HK-2 (cell line): ENCODE measurements around the gene PLA2G4B.

ENCODE experiments used
- DNase-seq: peaks from one replicate; pipeline ENCODE4 v3.0.0-alpha.2; 2018; ENCODE audit not compliant: unreplicated experiment

Gene PLA2G4B

DNA sequence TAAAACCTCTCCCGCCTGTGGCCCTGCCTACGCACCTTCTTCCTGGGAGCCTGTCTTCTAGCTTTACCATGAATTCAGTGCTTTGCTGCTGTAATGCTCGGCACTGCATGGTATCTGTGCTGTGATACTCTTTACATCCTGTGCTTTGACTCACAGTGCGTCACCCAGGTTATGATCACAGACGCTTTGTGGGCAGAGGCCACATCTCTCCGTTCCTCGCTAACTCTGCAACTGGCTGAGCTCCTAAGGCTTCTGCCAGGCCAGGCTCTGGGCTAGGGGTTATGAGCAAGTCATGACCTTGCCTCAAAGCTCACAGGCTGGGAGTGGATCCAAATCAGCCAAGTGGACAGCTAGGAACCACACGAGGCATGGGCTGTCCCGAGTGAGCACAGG, 32.0 kb downstream of the PLA2G4B start:
- DNase-seq: peak; percentile 77

DNA sequence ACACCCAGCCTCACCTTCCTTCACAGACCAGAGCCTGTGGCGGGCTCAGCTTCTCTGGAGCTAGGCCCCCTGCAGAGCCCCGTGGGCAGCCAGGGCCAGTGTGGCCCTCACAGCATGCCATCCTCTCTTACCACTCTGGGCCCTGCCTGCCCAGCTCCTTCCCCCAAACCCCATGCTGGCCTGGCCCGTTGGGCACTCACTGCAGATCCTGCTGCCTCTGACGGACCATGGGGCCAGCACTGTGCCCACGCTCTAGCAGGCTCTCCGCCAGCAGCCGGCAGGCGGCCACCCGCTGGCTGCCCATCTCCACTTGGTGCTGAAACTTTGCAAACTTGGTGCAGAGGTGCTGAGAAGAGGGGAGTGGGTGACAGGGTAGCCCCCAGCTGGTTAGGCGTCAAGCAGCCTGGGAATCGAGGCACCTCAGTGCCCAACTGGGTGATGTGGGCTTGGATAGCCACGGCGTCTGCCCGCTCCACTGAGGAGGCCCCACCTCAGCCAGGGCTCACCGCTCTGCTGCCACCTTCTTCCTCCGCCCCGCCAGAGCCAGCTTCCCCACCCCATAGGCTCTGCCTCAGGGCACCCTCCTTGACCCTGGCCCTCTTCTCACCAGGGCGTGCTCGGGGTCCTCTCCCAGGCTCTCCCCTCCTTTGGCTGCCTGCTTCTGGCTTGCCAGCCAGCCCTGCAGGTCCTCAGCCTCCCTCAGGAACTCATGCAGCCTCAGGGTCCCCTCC, 32.7 kb downstream of the PLA2G4B start:
- DNase-seq: no peak

DNA sequence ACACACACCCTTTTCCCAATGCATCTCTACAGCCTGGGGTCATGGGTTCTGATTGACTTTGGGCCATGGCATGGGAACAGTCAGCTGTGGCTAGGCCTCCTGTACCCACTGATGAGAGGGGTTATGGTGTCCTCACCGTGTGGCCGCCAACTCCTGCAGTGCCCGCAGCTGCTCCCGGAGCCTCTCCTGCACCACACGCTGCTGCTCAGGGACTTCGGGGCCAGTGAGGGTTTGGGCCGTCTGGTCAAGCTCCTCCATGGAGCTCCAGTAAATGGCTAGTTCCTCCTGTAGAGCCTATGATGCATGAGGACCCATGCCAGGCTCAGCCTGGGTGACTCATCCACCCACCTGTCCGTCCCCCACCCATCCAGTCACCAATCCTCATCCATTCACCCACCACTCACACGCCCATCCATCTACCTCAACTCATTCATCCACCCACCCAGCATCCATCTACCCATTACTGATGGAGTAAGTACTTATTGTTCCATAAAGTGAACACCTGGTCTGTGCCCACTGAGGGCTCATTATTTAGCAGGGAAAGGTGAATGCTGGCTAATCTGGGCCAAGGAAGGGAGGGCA, 33.6 kb downstream of the PLA2G4B start:
- no peak for DNase-seq

DNA sequence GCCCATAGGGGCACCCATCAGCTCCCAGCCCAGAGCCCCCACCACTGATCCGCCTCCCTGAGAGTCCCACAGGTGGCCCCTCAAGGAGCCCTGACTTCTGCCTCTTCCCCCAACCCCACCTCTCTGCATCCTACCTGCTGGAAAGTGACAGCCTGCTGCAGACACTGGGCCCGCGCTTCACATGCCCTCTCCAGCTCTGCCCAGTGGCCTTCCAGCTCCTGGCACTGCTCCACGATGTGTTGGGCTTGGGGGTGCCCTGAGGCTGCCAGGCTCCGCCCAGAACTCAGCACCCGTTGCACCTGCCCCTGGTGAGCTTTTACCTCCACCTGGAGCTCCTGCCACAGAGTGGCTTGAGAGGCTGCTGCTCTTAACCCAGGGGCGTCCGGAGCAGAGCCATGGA, 35.1 kb downstream of the PLA2G4B start:
- DNase-seq: no peak

DNA sequence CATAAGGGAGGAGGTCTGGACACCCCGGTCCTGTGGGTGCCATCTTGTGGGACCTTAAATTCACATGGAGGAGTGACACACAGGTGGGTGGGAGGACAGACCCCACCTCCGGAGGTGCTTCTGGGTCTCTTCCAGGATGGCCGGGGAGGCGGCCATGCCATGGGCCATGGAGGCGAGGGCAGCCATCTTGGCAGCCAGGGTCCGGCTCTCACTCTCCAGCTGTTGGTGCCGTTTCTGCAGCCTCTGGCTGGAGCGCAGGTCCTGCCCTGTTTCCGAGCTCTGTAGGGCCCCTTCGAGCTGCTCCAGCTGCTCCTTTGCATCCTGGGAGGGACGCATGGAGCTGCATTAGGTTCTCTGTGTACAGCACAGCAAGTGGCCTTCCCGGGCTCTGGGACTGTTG, 36.1 kb downstream of the PLA2G4B start:
- DNase-seq: no peak

DNA sequence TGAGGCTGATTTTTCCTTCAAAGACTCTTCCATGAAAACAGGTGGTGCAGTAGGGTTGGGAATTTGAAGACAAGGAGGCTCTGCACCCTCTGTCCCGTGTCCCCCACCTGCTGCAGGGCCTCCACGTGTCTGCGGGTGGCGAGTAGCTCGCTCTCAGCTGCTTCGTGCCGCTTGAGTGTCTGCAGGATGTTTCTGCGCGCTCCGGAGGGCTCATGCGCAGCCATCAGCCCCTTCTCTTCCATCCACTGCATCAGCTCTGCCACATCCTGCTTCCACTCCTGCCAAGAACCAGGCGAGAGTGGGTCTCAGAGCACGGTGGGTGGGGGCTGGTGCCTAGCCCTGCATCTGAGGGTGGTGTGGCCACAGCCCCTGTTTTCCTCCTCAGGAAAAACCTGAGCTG, 37.4 kb downstream of the PLA2G4B start:
- no peak for DNase-seq

DNA sequence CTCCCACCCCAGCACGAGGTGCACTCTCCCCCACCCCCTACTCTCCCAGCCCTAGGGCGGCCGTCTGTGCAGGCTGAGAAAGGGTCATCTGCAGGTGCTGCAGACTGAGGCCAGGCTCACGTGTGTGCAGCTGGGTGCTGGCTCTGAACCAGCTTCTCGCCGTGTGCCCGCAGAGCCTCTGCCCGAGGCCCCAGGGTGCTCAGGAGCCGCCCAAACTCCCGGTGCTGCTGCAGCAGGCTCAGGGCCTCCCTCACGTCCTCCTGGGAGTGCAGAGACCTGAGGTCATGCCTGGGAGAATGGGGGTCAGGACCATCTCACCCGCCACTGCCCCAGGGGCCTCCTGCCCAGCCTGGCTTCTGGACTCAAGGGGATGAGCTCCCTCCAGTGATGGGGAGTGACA, 38.0 kb downstream of the PLA2G4B start:
- no peak for DNase-seq

DNA sequence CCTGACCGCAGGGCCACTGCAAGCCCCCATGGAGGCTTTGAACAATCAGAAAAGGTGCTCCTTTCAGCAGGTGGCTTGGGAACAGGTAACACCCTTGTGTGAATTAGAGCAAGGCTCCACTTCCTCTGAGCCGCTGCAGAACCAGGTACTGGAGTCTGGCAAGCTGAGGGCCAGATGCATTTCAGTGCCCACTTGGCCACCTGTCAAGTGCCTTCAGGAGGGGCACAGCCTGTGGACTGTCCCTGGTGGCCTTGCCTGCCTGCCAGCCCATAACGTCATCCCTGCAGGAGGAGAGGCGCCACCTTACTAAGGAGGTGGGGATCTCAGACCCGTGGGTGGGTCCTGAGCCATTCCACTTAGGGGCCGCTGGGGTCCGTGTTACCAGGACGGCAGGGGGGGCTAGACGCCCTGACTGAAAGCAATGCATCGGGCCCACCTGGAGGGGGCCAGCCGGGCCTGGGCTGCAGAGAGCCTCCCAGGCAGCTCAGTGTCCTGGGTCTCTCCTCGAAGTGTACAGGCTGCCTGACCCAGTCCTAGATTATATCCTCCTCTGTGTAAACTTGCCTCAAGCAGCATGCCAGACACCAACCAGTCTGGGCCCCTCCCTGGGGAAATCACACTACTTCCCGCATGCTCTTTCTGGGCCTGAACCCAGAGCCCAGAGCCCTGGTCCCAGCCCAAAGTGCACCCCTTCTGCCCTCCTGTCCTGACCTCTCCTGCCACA, 39.1 kb downstream of the PLA2G4B start:
- no peak for DNase-seq

DNA sequence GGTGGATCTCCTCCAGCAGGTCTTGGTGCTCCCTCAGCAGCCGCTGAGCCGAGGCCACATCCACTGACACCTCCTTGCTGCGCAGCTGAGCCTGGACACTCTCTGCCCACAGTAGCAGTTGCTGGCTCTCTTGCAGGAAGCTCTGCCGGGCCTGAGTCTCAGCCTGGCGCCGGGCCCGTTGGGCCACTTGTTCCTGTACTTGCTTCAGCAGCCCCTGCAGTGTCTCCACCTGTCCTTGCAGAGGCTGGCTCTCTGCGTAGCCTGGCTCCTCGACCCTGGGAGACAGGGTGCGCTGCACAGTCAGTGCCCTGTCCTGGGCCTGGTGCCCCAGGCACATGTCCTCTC, 39.7 kb downstream of the PLA2G4B start:
- DNase-seq: no peak

DNA sequence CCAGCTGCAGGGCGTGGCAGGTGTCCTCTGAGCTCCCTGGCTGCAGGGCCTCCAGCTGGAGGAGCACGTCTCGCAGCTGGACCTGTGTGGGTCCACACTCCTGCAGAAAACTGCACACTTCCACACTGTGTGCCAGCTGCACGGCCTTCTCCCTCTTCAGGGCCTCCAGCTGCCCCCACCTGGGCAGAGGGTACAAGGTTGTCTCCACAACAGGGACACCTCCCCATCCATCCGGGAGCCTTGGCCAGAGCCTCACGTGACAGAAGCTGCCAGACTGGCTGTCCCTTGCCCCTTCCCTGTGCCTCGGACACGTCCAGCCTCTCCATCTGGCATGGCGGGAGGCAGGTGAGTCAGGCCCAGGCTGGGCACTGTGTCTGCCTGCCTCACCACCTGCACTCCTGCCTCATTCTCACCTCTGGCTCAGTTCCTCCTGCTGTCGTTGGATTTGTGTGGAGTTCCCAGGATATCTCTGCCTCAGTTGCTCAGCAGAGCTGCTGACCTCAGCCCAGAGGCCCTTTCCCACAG, 40.7 kb downstream of the PLA2G4B start:
- DNase-seq: no peak

DNA sequence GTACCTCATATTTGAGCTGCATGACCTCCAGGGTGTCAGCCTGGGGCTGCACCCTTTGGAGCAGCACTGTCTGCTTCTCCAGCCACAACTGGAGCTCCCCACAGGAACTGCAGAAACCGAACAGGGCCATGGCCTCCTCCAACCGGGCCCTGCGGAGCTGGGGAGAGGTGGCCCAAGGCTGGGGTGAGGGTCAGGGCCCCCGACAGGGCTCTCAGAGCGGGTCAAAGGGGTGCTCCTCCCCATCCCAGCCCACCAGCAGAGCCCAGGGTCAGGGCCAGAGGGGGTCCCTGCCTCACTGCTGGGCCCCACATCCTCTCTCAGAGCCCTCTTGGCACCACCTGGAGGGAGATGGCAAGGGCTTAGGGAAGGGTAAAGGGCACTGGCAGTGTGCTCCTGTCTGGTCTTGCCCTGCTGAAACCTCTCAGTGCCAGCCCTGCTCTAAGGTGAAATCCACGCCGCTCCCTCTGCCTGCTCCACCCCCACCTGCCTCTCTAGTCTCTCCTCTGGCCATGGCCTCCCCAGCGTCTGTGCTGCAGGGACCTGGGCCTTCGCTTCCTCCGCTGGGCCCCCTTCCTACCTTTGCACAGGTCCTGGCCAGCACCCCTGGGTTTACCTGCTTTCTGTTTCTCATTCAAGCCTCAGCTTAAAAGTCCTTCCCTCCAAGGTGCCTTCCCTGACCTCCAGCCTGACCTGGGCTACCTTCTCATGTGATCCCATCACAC, 41.7 kb downstream of the PLA2G4B start:
- DNase-seq: no peak

DNA sequence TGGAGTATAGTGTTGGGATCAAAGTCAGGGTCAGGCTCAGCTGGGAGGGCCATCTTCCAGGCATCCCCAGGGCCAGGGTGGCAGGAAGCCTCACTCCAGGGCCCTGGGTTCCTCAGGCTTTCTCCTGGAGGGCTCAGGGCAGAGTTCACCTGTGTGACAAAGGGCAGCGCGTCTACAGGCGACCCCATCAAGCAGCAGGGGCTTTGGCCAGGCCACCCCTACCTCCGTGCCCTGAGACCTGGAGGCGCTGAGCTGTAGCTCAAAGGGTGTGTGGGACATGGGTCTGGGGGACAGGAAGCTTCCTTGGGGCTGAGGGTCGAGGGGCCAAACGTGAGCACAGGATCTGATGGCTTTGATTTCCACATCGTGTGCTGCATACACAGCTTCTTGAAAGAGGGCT, 42.4 kb downstream of the PLA2G4B start:
- no peak for DNase-seq

DNA sequence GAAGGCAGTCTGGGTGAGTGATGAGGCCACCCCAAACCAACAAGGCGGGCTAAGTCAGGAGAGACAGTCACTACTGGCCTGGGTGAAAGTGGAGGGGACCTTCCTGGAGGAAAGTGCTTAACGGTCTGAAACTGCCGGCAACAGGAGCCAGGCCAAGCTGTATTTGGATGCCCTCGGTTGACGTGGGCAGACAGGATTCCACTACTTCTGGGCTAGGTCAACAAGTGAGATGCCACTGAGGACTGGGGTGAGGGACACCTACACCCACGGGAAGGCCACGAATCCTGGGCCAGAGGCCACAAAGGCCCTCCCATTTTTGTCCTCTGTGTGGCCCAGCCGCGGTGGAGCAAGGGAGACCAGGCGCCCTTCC, 42.9 kb downstream of the PLA2G4B start:
- DNase-seq: no peak

DNA sequence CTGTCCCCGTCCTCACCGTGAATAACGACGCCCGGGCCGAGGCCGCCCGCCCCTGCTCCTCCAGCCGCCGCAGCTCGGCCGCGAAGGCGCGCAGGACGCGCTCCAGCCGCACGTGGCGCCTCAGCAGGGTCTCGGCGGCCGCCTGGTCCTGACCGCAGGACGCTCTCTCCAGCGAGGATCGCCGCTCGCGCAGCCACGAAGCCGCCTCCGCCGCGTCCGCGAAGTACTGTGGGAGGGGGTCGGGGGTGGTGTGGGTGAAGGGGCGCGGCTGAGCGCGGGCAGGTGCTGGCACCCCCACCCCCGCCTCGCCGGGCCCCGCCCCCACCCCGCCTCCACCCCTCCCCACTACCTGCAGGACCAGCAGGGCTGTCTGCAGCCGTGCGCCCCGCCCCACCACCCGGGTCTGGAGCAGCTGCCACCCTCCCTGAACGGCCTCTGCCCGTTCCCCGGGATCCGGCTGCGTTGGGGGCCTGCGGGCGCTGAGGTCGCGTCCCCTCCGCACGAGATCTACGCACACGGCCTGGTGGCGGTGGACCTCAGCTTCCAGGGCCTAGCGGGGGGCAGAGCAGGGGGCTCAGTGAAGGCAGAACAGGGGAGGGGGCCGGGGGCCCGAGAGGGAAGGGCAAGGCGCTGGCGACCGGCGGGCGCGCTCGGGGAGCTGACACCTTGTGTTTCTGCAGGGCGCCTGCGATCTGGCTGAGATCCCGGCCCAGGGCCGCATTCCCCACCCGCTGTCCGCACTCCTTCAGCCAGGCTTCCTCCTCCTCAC, 43.5 kb downstream of the PLA2G4B start:
- DNase-seq: no peak

DNA sequence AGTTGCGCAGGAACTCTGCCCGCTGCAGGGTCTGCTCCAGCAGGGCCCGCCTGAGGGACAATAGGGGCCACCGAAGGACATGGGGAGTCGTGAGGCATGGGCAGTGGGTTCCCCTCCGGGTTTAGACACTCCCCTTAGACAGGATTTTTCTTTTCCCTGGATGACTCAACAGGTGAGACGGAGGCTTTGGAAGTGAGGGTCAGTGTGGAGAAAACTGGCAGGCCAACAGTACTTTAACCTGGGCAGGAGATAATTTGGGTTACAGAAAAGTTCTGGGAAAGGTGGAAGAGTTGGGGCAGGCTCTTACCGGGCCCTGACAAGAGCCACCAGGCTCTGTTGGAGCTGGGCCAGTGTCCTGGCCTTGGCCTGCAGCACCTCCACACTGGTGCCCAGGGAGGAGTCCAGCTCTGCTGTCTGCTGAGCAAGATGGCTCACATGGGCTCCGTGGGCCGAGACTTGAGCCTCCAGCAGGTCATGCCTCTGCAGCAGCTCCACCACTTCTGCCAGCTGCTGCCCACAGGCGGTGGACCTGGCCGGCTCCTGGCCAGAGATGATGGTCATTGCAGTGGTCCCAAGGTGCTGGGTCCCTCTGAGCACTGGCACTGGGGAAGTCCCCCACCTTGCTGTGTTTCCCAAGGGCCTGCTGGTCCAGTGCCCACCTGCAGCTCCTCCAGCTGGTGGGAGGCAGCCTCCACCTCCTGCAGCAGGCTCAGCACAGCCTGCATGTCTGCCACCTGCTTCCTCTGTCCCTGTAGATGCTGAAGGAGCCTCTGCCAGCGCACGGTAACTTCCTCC, 44.2 kb downstream of the PLA2G4B start:
- DNase-seq: no peak

DNA sequence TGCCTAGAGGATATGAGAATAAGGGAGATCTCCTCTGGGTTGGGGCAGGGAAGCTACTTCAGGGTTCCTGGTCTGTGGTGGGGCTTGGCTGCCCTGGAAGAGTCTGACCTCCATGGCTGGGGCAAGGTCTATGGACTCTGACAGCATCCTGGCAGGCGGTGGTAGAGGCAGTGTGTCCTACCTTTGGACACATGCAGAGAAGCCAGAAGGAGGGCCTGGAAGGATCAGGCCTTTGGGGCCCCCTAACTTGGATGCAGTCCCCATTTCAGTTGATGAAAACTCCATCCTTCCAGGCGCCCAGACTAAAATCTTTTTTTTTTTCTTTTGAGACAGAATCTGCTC, 44.8 kb downstream of the PLA2G4B start:
- no peak for DNase-seq

DNA sequence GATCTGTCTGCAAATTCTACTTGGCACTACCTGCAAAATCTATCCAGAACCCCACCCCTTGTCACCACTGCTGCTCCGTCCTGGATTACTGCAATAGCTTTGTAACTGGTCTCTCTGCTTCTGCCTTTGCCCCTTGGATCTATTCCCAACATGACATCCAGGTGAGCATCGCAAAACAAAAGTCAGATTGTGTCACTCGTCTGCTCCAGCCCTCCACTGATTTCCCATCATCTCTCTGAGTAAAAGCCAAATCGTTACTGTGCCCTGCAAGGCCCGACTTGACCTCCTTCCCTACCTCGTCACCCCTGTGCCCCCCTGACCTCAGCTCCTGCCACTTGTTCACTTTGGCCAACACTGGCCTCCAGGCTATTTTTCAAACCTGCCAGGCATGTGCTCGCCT, 45.8 kb downstream of the PLA2G4B start:
- no peak for DNase-seq

DNA sequence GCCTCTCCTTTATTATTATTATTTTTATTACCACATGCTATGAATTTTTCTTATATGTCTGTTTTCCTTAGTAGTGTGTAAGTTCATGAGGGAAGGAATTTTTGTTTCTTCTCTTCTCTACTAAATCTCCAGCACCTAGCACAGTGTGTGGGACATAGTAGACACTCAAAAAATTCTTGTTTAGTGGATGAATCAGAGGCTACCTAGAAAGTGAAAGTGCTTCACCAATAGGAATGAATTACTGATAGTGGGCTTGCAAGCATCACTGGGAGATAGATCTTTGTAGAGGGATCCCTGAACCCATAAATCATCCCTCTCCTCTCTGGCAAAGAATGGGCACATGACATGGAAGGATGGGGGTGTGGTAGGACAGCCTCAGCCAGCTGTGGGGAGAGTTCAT, 46.7 kb downstream of the PLA2G4B start:
- DNase-seq: no peak

DNA sequence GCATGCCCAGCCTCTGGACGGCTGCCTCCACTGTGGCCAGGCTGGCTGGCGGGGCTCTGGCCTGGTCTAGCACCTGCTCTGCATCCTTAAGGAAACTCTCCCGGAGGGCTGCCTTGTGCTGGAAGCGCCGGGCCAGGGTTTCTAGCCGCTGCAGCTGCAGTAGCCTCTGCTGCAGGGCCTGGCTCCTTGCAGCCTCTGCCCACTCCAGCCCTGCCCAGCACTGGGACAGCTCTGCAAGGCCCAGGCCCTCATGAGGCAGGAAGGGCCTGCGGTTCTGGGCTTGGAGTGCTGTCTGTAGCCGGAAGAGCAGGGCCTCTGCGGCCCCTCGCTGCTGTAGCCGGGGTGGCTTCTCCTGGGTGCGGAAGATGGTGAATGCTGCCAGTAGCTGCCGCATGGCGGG, 47.2 kb downstream of the PLA2G4B start:
- no peak for DNase-seq

DNA sequence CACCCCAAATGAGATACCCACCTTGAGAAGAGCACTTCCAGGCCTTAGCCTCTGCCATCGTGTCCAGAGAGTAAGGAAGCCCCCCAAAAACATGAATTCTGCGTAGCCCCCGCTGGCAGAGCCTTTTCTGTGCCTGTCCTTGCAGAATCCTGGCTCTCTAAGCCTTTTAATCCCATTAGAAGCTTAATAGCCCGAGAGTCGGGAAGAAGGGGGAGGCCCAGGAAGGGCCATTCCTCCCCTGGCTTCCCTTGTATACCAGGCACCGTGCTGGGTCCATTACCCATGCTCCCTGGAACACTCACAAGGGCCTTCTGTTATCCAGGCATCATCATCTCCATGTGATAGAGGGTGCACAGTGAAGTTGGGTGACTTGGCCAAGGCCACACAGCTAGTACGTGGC, 48.1 kb downstream of the PLA2G4B start:
- DNase-seq: no peak

DNA sequence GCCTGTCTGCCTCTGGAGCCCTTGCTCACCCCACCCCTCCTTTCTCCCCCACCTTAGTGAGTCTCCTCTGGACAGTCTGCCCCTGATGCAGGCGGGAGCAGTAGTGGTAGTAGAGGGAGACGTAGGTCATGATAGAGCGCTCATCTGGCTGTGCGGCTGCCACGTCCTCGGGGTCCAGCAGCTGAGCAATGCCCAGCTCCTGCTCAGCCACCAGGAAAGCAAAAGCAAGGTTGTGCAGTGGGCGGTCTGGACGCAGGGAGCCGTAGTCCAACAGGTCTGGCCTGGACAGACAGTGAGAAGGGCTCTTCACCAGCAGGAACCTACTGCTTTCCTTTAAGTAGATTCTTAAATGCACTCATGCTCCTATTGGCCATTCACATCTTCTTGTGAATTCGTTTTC, 48.5 kb downstream of the PLA2G4B start:
- no peak for DNase-seq
